Activated CD8-positive, alpha-beta memory T cell treated with anti-CD3 and anti-CD28 coated beads, Interleukin-2, amount 50 U/mL, for 1 hour (primary cell): Measurements from ENCODE around the gene MSANTD4.
"Not testable (repeated sequence)": the region's sequence is repeated elsewhere in the genome, so short reads cannot be mapped to it uniquely, and the experiment has no call there.

Source experiments
- DNase-seq: peaks from one replicate; pipeline ENCODE4 v3.0.0-alpha.2; 2020; ENCODE audit errors: extremely low read depth

MSANTD4 gene

GRCh38 chr11:106021967-106022794, at the start of gene MSANTD4:
TSS of gene MSANTD4 (minus strand) at chr11:106022240. CDS start at chr11:106010917, 11,323 bp downstream.
- peak; percentile 92 for DNase-seq

GRCh38 chr11:106070606-106071005, 48.6 kb upstream of the MSANTD4 start:
- DNase-seq = no peak

GRCh38 chr11:106063009-106063408, 41.0 kb upstream of the MSANTD4 start:
- no peak for DNase-seq

- DNase-seq = no peak
These were observed 40.2 kb upstream of the MSANTD4 start for GRCh38 chr11:106061954-106062949.

- no peak for DNase-seq
These were observed 39.3 kb upstream of the MSANTD4 start for GRCh38 chr11:106061249-106061784.

- no peak for DNase-seq
These were observed 37.6 kb upstream of the MSANTD4 start for GRCh38 chr11:106059617-106060016.

GRCh38 chr11:106058377-106058776, 36.3 kb upstream of the MSANTD4 start:
- DNase-seq = not testable (repeated sequence)

GRCh38 chr11:106051103-106051502, 29.1 kb upstream of the MSANTD4 start:
- DNase-seq = no peak

- no peak for DNase-seq
These were observed 27.9 kb upstream of the MSANTD4 start for GRCh38 chr11:106049727-106050476.

GRCh38 chr11:106047631-106048030, 25.6 kb upstream of the MSANTD4 start:
- DNase-seq = no peak

GRCh38 chr11:106043540-106043939, 21.5 kb upstream of the MSANTD4 start:
- DNase-seq = no peak

- no peak for DNase-seq
These were observed 10.8 kb upstream of the MSANTD4 start for GRCh38 chr11:106032861-106033260.

- no peak for DNase-seq
These were observed 9.9 kb upstream of the MSANTD4 start for GRCh38 chr11:106031936-106032335.

- DNase-seq = no peak
These were observed 9.3 kb upstream of the MSANTD4 start for GRCh38 chr11:106031202-106031810.

- no peak for DNase-seq
These were observed 8.6 kb upstream of the MSANTD4 start for GRCh38 chr11:106030609-106031008.

GRCh38 chr11:106022795-106023275, 795 bp upstream of the MSANTD4 start:
- DNase-seq = no peak

GRCh38 chr11:106021181-106021966, 666 bp downstream of the MSANTD4 start:
- DNase-seq = no peak

GRCh38 chr11:106017093-106017492, 4.9 kb downstream of the MSANTD4 start:
- DNase-seq = no peak

GRCh38 chr11:106015066-106015465, 7.0 kb downstream of the MSANTD4 start:
- DNase-seq = no peak

- DNase-seq = no peak
These were observed 7.4 kb downstream of the MSANTD4 start for GRCh38 chr11:106014620-106015019.
